Tongue (tissue), 2 donors: Measurements from ENCODE around the gene PAN3. TPM values are rescaled to one million over a fixed set of nuclear protein-coding genes. Genes with fewer than 3 reads are reported as not detected.

ENCODE experiments used
- DNase-seq: peaks from one replicate; pipeline ENCODE4 v3.0.0-alpha.2; 2015
- total RNA-seq: library from RNA; depleted of rRNA; stranded (reverse); fragments of >200 nt; gene quantifications from one replicate; pipeline ENCODE4 v1.2.3, GENCODE V29; 2014

PAN3 gene
- total RNA-seq, 1 donor from 2014 or later = 44.2 TPM

DNA sequence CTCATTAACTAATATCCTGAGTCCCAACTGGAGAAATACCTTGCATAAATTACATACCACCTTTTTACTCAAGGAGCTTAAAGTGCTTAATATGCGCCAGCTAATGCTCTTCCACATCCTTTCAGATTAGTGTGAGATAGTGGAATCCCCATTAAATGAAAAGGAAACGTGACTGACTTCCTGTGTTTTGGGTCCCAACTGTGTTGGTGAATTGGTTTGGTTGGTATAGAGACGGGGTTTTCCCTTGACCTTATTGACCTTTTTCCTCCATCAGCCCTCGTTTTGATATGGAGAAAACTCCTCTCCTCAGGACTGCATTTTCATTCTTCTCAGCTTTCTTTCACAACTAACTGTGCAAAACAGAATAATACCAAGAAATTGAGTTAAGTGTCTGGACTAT lies 163.5 kb downstream of the PAN3 start:
- DNase-seq = no peak

DNA sequence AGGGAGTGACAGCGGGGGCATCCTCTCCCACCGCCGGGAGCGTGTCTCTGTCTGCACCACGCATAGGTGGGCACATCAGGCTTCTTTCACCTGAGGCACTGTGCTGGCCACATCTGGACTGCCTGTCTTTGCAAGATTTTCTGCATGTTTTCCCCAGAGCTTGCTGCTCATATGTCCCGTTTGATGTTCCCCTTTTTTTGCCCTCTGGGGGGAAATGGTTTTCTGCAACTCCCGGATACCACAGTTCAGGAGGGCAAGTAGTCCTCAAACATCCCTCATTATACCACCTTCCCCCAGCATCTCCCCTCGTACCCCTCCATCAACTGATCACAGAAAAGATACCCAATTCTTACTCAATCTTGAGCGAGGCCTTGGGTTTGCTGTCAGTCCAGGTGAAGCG lies 168.0 kb downstream of the PAN3 start:
- no peak for DNase-seq

DNA sequence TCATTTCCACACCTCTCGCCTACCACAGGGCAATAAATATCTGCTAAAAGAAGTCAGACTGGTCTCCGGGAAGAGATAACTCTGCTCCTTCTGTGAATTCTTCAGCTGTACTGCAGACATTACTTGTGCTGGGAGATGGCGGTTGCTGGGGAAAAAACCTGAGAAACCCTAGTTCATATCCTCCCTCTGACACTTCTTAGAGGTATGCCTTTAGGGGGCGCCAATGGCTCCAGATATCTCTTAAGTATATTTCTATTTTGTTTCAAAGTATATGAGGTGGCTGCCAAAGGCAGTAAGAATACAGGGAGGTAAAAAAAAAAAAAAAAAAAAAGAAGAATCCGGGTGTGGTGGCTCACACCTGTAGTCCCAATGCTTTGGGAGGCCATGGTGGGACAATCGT lies 175.2 kb downstream of the PAN3 start:
- no peak for DNase-seq

DNA sequence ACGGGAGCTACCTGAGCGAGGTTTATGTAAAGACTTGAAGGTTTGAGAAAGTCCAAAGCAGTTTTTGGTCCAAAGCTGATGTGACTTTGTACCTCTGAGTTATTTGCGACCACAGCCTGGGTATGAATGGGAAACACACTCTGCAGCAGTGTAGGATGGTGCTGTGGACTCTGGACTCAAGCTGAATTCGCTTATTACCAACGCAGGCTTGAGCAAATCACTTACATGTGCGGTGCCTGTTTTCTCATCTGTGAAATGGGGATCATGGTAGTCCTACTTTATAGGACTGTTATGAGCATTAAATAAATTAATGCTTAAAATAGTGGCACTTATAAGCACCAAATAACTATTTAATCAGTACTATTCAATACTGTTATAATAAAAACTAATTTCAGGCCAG lies 176.5 kb downstream of the PAN3 start:
- DNase-seq = no peak

DNA sequence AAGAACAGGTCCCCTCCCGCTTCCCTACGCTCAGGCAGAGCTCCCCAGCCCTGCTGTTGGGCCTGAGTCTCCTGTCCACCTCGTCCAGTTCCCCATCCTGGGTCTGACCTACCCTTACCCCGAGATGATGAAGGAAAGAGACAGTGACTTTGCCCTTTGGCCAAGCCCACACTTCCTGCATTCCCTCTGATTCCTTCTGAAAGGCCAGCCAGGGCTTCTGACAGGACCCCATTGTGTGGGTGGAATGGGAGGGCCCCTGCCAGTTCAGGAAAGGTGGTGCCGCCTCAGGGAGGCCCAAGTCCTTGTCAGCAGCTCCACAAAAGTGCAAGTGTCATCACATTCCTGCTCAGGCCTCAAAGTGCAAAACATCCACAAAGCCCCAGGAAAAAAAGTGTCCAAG lies 177.8 kb downstream of the PAN3 start:
- DNase-seq = no peak

DNA sequence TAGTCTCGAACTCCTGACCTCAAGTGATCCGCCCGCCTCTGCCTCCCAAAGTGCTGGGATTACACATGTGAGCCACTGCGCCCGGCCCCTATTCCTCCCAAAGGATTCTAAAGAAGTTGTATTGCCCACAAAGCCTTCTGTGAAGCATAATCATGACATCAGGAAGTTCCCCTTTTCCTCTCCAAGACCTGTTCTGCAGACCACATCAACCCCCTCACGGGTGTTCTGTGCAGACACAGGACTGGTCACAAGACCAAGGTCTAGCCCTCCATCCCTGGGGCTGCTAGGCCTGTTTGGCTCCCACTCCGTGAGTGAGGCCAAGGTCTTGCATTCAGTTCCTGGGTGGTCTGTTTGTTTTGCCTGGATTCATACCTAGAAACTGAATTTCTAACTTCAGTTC lies 178.5 kb downstream of the PAN3 start:
- DNase-seq = no peak

- DNase-seq = peak; percentile 92
Measured at GRCh38 chr13:28318496-28318895, 180.2 kb downstream of the PAN3 start.

DNA sequence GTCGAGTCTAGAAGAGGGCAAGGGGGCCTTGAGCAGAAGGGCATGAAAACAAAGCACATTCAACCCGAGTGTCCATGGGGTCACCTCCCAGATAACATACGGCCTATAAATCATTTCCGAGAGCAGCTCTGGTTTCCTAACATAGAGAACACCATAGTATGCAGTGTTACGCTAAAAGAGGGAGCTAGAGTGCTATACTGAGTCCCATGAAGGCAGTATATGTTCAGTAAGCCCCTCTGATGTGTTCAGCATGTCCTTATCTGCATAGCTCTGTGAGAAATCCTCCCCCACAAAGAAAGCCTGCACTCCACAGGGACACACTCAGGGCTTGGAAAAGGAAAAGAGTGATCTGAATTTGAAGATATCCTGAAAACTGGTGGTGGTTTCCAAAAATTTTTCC lies 181.2 kb downstream of the PAN3 start:
- no peak for DNase-seq

DNA sequence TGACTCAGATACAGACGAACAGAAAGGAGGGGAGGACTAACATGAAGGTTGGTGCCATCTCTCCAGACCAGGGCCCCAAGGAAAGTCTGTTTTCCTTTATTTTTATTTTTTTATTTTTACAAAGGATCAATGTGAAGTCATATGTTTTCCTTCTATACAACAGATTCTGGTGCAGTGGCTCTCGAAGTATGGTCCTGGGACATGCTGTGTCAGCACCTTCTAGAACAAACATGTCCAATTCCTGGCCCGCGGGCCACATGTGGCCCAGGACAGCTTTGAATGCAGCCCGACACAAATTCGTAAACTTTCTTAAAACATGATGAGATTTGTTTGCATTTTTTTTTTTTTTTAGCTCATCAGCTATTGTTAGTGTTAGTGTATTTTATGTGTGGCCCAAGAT lies 181.9 kb downstream of the PAN3 start:
- DNase-seq = no peak

- DNase-seq = no peak
Measured at GRCh38 chr13:28320884-28321574, 182.7 kb downstream of the PAN3 start.

GRCh38 chr13:28321756-28322155 lies 183.4 kb downstream of the PAN3 start:
- peak; percentile 62 for DNase-seq

- peak; percentile 35 for DNase-seq
Measured at GRCh38 chr13:28322256-28322905, 184.0 kb downstream of the PAN3 start.

GRCh38 chr13:28324181-28324789 lies 185.9 kb downstream of the PAN3 start:
- DNase-seq = peak; percentile 66

- no peak for DNase-seq
Measured at GRCh38 chr13:28325022-28325421, 186.7 kb downstream of the PAN3 start.

DNA sequence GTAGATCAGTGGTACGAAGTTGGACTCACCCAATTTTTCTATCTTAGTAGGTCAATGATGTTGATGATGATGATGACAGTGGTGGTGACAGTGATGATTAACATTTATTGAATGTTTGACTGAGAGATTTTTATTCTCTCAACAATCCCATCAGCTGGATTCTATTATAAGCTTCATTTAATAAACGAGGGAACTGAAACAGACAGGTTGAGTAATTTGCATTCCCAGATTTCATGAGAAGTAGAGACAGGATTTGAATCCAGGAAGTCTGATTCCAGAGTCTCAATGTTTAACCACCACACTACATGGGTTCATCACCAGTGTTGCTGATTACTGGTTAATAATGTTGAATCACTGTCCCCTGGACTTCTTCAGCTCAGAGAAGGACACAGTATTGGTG lies 187.7 kb downstream of the PAN3 start:
- DNase-seq = no peak

DNA sequence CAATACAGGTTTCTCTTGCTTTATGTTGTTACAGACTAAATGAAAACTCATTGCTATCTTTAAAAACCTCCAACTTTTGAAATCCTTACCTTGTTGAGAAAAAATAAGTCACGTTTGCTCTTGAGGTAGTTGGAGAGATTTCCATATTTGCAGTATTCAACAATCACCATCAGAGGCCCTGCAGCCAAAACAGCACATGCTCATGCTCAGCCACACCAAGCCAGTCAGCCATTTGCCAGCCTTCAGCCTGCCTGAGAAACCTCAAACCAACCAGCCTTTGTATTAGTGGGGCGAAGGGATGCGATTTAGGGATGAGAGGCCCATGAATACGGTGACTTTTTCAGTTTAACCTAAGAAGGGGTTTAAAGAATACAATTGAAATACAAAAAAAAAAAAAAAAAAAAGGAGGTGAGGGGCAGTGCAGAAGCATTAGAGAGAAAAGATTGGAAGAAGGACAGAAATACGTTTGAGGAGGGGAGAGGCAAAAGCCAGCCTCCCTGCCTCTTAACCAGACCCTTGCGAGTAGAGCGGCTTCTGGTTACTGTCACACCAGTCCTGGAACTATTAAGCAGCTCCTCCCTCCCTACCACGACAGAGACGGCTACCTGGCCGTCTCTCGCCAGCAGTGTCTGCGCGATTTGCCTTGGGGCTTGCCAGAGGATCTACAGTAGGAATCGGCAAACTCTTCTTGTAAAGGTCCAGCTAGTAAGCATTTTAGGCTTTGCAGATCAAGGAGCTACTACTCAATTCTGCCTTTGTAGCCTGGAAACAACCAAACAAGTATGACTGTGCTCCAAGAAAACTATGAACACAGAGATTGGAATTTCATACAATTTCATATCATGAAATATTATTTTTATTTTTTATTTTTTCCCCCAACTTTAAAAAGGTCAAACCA lies 189.3 kb downstream of the PAN3 start:
- no peak for DNase-seq

GRCh38 chr13:28328271-28328607 lies 189.9 kb downstream of the PAN3 start:
- no peak for DNase-seq

- no peak for DNase-seq
Measured at GRCh38 chr13:28329395-28330158, 191.2 kb downstream of the PAN3 start.

DNA sequence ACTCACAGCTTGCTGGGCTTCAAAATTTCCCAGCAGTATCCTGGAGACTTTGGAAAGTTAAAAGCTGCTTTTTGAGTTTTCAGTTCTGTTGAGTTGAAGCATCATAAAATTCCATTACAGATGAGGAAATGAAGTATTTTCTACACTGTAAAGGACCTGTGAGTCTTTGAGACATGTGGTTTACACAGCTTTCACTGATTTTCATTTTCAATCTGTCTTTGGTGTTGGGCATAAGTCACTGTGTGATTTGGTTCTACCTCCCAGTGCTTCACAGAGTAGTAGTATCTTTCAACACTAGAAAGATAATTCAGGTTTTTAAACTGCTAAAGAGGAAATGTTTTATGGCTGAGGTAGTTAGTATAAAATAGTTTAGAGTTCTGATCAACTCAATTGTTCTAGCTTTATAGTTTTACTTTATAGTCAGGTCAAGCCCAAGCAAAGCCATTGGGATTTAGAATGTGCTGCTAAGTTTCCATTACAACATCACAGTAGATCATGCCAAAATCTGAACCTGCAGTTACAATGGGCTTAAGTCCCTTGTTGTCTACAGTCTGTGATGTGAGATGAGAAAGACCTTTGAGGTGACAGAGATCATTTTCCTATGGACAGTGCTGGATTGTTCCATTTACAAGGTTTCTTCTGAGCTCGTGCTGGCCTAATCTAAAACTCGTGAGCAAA lies 195.0 kb downstream of the PAN3 start:
- DNase-seq = no peak

DNA sequence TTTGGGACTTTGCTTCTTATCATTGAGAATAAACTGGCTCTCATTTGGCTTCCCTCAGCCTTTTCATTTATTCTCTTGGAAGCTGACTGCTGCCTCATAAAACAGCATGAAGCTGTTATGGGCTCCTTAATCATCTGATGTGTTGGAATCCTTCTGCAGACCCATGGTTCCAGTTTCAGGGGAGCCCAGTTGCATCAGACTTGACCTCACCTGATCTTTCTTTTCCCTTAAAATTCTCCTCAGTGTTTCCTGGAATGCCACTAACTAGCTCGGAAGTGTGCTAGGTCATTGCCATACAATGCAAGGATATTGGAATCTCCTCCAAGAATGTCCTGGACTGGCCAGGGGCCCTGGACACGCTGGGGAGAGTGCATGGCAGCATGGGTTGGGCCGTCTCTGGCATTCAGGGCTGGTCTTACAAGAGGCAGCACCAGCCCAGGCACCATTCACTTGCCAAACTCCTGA lies 197.9 kb downstream of the PAN3 start:
- DNase-seq = no peak
